NCI-H128 (cell line): ENCODE measurements around the gene SNCAIP.

Source experiments
- DNase-seq: peaks from one replicate; lab custom pipeline; 2025; ENCODE audit not compliant: unreplicated experiment; lab: John Stamatoyannopoulos, UW

SNCAIP gene

GRCh38 chr5:122392224-122392623, 80.2 kb downstream of the SNCAIP start:
- no peak for DNase-seq

- no peak for DNase-seq
These were observed 80.8 kb downstream of the SNCAIP start for GRCh38 chr5:122392824-122393223.

- DNase-seq: no peak
These were observed 82.4 kb downstream of the SNCAIP start for GRCh38 chr5:122394284-122394930.

GRCh38 chr5:122398016-122398415, 86.0 kb downstream of the SNCAIP start:
- DNase-seq: no peak

GRCh38 chr5:122400341-122400740, 88.3 kb downstream of the SNCAIP start:
- DNase-seq: no peak

- no peak for DNase-seq
These were observed 88.9 kb downstream of the SNCAIP start for GRCh38 chr5:122400938-122401337.

GRCh38 chr5:122401976-122402725, 90.1 kb downstream of the SNCAIP start:
- no peak for DNase-seq

GRCh38 chr5:122402955-122403685, 91.1 kb downstream of the SNCAIP start:
- DNase-seq: no peak

GRCh38 chr5:122404018-122404417, 92.0 kb downstream of the SNCAIP start:
- no peak for DNase-seq

GRCh38 chr5:122404653-122405362, 92.8 kb downstream of the SNCAIP start:
- no peak for DNase-seq

GRCh38 chr5:122405751-122406150, 93.7 kb downstream of the SNCAIP start:
- DNase-seq: no peak

- DNase-seq: no peak
These were observed 94.1 kb downstream of the SNCAIP start for GRCh38 chr5:122406181-122406580.

GRCh38 chr5:122408592-122409224, 96.7 kb downstream of the SNCAIP start:
- DNase-seq: no peak

- no peak for DNase-seq
These were observed 100.9 kb downstream of the SNCAIP start for GRCh38 chr5:122412966-122413365.

GRCh38 chr5:122413722-122414121, 101.7 kb downstream of the SNCAIP start:
- no peak for DNase-seq

GRCh38 chr5:122415030-122415800, 103.2 kb downstream of the SNCAIP start:
- DNase-seq: peak; percentile 56

- no peak for DNase-seq
These were observed 103.7 kb downstream of the SNCAIP start for GRCh38 chr5:122415801-122416120.

GRCh38 chr5:122419142-122419894, 107.3 kb downstream of the SNCAIP start:
- DNase-seq: no peak

- no peak for DNase-seq
These were observed 108.1 kb downstream of the SNCAIP start for GRCh38 chr5:122420091-122420490.
